GM20431 (cell line): ENCODE measurements around the gene KCNK7.
"Not testable (repeated sequence)": the region's sequence is repeated elsewhere in the genome, so short reads cannot be mapped to it uniquely, and the experiment has no call there.

Source experiments
- in situ Hi-C: fragments of 300-500 bp; cut with MseI, MboI; formaldehyde crosslinking; loops from one replicate; pipeline ENCODE4 v1.15.0; 2020; ENCODE audit warnings: low sequenced_read_pairs; ENCODE audit not compliant: unreplicated experiment

The KCNK7 gene

GRCh38 chr11:65575568-65576231, 19.9 kb downstream of the KCNK7 start, which contains the start of gene EHBP1L1:
Gene EHBP1L1, plus strand, starts transcription at chr11:65576053. Its CDS starts 250 bp downstream, at chr11:65576303.
- in situ Hi-C loops: no loop called here

DNA sequence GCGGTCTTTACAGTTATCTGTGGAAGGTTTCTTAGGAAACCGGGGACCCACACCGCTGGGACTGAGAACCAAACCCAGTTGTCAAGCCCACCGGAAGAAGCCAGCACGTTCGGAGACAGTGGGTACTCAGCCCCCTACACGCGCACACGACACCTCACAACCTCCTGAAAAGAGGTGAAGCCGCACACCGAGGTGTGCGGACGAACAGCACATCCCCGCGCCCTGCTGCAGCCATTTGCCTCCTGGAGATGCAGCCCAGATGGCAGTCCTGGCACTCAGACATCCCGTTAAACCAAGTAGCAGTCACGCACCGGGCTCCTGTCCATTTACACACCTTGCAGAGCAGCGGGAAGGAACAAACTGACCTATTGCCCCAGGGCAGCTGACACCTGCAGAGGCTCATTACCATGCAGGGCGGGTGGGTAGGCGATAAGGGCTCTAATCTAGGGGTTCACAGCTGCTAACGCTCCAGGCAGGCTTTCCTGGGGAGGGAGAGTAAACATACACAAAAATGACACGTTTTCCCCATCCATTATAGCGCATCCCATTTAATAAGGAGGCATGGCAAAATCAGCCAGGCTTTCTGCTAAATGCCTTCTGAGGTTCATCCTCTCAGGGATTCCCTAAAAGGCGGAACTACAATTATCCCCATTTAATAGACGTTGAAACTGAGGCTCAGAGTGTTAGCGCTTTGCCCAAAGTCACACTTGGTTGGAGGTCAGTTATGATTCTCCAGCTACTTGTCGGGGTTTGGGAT, 20.6 kb downstream of the KCNK7 start:
- in situ Hi-C loops: no loop called here

- in situ Hi-C loops: no loop called here
Observed at GRCh38 chr11:65574109-65574810, 21.3 kb downstream of the KCNK7 start.

GRCh38 chr11:65573391-65574079, 22.1 kb downstream of the KCNK7 start:
- in situ Hi-C loops: no loop called here

GRCh38 chr11:65572356-65573051, 23.1 kb downstream of the KCNK7 start, which contains the start of gene FAM89B:
Gene FAM89B, plus strand, starts transcription at chr11:65572538. Its CDS starts 132 bp downstream, at chr11:65572670.
- in situ Hi-C loops: no loop called here

DNA sequence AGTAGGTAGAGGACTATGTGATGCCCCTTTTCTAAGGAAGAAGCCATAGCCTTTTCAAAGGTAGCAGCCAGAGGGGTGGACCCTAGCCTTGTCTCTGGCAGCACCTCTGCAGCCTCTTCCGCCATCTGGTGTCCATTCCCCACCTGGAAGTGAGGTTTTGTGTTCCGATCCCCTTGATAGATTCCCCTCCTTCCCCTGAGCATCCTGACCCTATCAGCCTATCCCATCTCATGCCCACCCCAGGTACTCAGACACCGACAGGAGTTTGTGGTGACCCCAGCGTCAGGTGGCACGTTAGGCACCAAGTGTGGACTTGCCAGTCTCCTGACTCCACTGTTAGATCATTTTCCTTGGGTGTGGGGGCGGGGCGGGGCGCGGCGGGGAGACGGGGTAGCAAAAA, 23.7 kb downstream of the KCNK7 start:
- in situ Hi-C loops: no loop called here

DNA sequence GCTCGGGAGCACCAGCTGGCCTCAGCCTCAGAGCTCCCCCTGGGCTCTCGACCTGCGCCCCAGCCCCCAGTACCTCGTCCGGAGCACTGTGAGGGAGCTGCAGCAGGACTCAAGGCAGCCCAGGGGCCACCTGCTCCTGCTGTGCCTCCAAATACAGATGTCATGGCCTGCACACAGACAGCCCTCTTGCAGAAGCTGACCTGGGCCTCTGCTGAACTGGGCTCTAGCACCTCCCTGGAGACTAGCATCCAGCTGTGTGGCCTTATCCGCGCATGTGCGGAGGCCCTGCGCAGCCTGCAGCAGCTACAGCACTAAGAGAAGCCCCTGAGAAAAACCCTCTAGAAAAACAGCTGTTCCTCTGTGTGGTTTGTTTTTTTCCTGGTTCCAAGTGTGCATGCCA, 24.2 kb downstream of the KCNK7 start:
- in situ Hi-C loops: no loop called here

DNA sequence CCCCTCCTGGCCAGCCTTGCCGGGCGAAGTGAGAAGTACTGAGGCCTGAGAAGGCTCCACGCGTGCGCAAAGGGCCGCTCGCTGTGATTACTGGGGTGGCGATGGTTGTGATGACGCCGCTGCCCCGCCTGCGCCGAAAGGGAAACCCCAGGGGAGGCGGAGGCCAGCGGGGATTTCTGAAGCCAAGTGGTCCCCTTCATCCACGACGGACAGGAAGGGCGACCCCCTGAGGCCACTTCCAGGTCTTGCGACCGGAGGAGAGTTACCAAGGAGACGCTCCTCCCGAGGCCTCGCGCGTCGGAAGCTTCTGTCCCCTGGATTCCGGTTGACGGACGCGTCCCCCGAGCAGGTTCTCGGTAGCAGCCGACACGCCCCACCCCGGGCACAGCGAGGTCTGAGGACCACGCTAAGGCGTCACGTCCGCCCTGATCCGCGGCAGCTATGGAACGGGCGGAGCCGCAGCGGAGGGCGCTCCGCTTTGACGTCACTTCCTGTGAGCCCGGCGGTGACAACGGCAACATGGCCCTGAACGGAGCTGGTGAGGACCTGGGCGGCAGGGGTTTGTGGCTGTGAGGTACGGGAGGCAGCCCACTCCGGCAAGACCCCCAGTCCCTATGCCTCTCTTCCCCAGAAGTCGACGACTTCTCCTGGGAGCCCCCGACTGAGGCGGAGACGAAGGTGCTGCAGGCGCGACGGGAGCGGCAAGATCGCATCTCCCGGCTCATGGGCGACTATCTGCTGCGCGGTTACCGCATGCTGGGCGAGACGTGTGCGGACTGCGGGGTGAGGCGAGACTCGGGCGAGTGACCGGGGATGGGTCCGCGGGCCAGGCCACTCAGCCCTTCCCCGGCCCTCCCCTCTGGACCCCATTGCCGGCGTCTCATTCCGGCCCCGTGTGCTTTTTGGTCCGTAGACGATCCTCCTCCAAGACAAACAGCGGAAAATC, 25.4 kb downstream of the KCNK7 start, which contains the start of gene ZNRD2:
TSS of gene ZNRD2 (plus strand) at position 505 of the 946 bp plus-strand sequence. CDS start at position 520, 15 bp downstream.
- in situ Hi-C loops: no loop called here

- in situ Hi-C loops: no loop called here
Observed at GRCh38 chr11:65569164-65569972, 26.2 kb downstream of the KCNK7 start.

DNA sequence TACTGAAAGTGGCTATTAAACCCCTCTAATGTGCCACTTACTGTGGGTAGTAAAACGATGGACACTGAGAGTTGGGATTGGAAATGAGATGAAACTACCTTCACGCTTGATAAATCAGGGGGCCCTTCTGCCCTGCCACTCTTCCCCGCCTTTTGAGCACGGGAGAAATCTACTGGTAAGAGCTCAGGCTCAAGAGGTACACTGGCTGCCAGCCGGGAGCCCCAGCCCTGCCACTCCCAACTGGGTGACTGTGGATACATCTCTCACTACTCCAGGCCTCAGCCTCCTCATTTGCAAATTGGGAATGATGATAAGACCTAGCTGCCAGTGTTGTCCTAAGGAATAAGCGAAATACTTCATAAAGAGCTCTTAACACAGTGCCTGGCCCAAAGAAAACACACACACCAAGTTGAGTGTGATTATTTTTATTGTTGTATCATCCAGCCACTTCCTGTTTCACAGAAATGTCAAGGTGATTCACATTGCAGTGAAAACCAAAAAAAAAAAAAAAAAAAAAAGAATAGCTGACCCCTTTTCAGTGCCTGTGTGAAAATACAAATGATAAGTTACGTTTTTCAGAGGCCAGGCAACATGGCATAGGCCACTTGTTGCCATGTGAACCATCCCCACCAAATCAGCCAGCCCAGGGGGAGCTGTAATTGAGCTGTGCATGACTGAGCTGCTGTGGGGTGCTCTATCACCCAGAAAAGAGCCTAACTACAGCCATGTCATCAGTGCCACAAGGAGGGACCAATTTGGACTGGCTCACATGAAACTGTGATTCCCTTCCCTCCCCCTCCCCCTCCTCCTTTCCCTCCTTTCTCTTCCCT, 29.8 kb downstream of the KCNK7 start:
- in situ Hi-C loops: no loop called here

DNA sequence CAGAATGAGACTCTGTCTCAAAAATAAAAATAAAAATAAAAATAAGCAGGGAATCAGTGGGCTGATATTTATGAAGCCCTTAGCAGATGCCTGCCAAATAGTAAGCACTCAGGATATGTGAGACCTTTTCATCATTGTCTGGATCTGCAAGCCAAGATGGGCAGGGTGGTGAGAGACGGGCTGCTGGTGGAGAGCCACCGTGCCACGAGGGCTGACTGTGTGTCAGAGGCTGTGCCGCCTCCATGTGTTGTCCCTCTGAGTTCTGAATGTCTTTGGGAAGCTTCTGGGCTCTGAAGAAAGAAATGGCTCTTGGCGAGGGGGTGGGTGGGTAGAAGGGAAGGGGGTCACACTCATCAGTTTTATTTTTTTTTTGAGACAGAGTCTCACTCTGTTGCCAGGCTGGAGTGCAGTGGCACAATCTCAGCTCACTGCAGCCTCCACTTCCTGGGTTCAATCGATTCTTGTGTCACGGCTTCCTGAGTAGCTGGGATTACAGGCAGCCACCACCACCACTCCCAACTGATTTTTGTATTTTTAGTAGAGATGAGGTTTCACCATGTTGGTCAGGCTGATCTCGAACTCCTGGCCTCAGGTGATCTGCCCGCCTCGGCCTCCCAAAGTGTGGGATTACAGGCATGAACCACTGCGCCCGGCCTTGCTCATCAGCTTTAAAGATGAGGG, 30.6 kb downstream of the KCNK7 start:
- in situ Hi-C loops: not testable (repeated sequence)

GRCh38 chr11:65563601-65564000, 32.0 kb downstream of the KCNK7 start:
- in situ Hi-C loops: no loop called here

DNA sequence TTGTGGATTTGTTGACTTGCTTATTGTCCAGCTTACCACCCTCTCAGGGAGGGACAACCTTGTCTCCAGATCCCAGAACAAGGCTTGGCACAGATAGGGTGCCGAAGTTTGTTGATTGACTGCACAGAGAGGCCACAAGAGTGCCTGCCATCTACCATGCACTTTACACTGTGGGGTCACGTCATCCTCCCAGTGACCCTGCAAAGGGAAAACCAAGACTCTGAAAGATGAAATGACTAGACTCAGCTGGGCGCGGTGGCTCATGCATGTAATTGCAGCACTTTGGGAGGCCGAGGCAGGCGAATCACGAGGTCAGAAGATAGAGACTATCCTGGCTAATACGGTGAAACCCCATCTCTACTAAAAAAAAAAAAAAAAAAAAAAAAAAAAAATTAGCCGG, 32.8 kb downstream of the KCNK7 start:
- in situ Hi-C loops: no loop called here

GRCh38 chr11:65562020-65562419, 33.6 kb downstream of the KCNK7 start:
- in situ Hi-C loops: no loop called here

- in situ Hi-C loops: no loop called here
Observed at GRCh38 chr11:65560555-65561418, 34.8 kb downstream of the KCNK7 start.
